MG63 (cell line): ENCODE data around the gene MEAK7. TPM values are rescaled to one million over a fixed set of nuclear protein-coding genes. Genes with fewer than 3 reads are reported as not detected.
A peak's percentile ranks its signal among the peaks of the same experiment; 100 is the strongest.

ENCODE experiments used
- DNase-seq: peaks from one replicate; pipeline ENCODE4 v3.0.0-alpha.2; 2020
- H3K27me3 ChIP-seq: fragments of 250-450 bp; sonication (Bioruptor Pico); 2 replicates; pipeline ENCODE4 v1.5.1; 2020; ENCODE audit warnings: mild to moderate bottlenecking, moderate library complexity
- H3K36me3 ChIP-seq: fragments of 250-450 bp; sonication (Bioruptor Pico); 2 replicates; pipeline ENCODE4 v1.5.1; 2020; ENCODE audit warnings: mild to moderate bottlenecking, moderate library complexity
- H3K4me3 ChIP-seq: fragments of 250-450 bp; sonication (Bioruptor Pico); 2 replicates; pipeline ENCODE4 v1.5.1; 2020; ENCODE audit warnings: mild to moderate bottlenecking, moderate library complexity
- H3K9me3 ChIP-seq: fragments of 250-450 bp; sonication (Bioruptor Pico); 2 replicates; pipeline ENCODE4 v1.5.1; 2020; ENCODE audit warnings: mild to moderate bottlenecking, moderate library complexity
- total RNA-seq: library from RNA; depleted of rRNA; stranded (reverse); fragments of >200 nt; shearing (Covaris generic); gene quantifications from 2 replicates; pipeline ENCODE4 v1.2.3, GENCODE V29; 2014; ENCODE audit warnings: low replicate concordance

Gene MEAK7
- total RNA-seq, 1 experiment from 2014 or later = 12.3 TPM

GRCh38 chr16:84484579-84485254, 19.7 kb downstream of the MEAK7 start:
- Histone ChIP-seq H3K27me3 (no peaks in the 10 kb centered on the region), H3K9me3 (no peaks in the 10 kb centered on the region), H3K4me3 (no peak overlapping the region), H3K36me3 (peaks cover 10% of the 10 kb centered on the region)
- no peak for DNase-seq

DNA sequence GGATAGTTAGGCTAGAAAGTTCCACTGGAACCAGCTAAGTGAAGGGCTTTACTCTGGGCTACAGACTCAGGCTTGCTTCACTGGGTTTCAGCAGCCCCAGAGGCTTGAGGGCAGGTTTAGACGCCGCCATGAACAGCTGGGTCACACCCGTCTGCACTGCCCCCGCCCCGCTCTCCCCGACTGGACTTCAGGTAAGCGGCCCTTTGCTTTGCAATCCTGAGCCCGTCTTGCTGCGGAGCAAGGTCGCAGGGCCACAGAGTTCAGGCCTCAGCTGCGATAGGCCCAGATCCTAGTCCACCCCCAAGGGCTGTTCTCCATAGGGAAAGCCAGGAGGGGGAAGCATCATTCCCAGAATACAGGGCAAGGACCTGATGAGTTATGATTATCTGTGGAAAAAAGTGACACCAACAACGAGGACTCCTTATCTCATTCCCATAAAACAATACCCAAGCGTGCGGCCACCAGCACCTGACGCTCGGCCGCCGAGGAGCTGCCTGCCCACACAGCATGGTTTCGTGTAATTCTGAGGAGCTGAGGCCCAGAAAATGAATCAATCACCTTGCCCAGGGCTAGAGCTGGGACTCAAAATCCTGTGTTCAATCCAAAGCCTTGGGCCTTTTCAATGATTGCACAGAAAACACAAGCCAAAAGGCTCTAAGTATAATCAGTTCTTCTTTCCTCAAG, 20.4 kb downstream of the MEAK7 start:
- H3K4me3 ChIP-seq = no peak overlapping the region
- no peaks in the 10 kb centered on the region for H3K9me3 ChIP-seq
- peaks cover 10% of the 10 kb centered on the region for H3K36me3 ChIP-seq
- no peaks in the 10 kb centered on the region for H3K27me3 ChIP-seq
- no peak for DNase-seq

DNA sequence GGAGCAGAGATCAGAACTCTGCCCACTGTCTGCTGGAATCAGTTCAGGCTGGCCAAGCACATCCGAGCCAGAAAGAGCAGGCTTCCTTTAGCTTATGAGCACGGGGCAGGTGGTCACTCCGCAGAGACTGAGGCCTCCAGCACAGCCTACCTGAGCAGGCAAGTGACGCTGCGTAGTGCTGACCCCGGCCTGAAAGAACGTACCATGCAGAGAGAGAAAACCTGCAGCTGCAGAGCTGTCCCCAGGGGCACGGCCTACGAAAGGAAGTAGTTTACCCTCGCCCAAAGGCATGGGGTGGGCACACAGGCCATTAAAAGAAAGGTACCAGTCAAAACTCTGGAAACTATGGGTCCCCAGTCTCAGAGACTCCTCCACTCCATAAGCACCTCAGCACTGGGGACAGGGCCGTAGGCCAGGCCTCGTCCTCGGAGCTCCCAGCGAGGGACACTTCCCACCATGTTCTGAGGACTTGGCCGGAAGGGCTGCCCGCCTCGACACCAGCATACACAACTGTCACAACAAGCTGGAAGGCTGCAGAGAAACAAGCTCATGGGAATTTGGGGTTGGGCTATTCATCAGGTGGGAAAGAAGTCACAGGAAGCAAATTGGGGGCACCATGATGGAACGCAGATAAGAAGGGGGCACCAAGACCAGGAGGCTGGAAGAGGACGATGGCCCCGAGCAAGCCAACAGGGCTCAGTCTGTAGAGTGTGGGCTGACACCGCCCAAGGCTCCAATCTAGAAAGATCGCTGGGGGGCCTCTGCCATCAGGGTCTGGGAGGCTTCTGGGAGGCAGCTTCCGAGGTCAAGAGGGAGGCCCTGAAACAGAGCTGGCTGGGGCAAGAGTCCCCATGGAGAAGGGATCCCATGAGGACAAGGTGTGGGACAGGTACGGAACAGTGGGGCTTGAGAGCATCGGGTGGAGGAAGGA, 21.2 kb downstream of the MEAK7 start:
- Histone ChIP-seq H3K36me3 (peaks cover 5% of the 10 kb centered on the region), H3K27me3 (no peaks in the 10 kb centered on the region), H3K4me3 (no peak overlapping the region), H3K9me3 (no peaks in the 10 kb centered on the region)
- no peak for DNase-seq

- Histone ChIP-seq H3K4me3 (no peak overlapping the region), H3K27me3 (no peaks in the 10 kb centered on the region), H3K36me3 (peaks cover 5% of the 10 kb centered on the region), H3K9me3 (no peaks in the 10 kb centered on the region)
- DNase-seq = no peak
Measured at GRCh38 chr16:84482001-84482891, 22.2 kb downstream of the MEAK7 start.

DNA sequence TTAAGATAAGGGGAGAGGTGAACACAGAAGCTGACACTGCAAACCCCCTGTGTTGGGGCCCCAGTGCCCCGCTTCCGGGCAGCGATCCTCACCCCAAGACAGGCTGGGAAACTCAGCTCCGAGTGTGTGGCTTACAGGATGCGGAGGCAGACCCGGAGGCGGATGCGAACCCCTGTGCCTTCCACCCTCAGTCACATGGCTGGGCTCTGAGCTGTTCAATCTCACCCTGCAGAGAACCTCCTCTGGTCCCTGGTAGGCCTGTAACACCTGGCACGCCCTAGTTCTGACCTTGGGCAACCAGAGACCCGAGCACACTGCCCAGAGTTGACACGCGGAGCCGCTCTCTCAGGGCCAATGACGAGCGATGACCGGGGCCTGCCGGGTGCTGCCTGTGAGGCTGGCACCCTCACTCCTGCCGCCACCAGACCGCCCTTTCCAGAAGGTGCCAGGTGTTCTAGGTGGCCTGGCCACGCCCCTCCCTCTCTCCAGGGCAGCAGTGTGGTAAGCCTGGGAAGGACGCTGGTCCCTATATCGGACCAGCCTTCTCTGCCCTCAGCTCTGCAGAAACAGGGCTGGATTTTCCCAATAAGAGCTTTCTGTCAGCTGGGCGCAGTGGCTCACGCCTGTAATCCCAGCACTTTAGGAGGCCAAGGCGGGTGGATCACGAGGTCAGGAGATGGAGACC, 23.3 kb downstream of the MEAK7 start:
- H3K9me3 ChIP-seq = no peaks in the 10 kb centered on the region
- peaks cover 5% of the 10 kb centered on the region for H3K36me3 ChIP-seq
- H3K27me3 ChIP-seq = no peaks in the 10 kb centered on the region
- H3K4me3 ChIP-seq = no peak overlapping the region
- DNase-seq = no peak

DNA sequence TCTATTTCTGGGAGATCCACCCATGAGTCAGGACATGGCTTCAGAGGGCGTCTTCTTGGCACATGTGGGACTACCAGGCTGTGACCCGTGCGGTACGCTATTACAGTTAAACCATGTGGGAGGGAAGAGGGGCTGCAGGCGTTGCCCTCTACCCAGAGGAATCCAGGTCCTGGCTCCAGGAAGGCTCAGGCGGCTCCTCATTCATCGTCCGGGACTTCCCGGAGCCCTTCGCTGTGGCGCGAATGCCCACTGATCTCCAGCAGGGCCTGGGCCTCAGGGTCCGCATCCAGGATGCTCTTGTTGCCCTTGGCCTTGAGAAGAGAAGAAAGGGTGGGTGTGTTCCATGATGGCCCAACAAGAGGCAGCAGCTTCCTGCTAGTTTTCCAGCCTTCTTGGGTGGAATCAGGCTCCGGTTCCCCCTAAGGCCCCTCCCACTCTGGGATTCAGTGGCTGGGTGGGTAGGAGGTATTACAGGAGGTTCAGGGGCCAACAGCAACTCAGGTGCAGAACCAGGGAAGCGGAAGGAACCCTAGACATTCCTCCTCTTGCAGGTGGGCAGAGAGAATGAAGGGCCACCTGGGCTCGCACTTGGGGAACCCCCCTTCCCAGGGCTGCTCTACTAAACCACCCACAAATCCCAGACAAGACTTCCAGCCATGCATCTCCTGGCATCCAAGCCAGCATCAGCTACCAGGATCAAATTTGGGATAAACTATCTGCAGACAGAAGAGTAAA, 24.6 kb downstream of the MEAK7 start:
- Histone ChIP-seq H3K36me3 (peaks cover 5% of the 10 kb centered on the region), H3K4me3 (no peak overlapping the region), H3K27me3 (no peaks in the 10 kb centered on the region), H3K9me3 (no peaks in the 10 kb centered on the region)
- DNase-seq = no peak

GRCh38 chr16:84478172-84478947, 26.1 kb downstream of the MEAK7 start:
- peak; percentile 17 for DNase-seq
- H3K4me3 ChIP-seq = no peak overlapping the region
- H3K36me3 ChIP-seq = peaks cover 5% of the 10 kb centered on the region
- H3K9me3 ChIP-seq = no peaks in the 10 kb centered on the region
- no peaks in the 10 kb centered on the region for H3K27me3 ChIP-seq

DNA sequence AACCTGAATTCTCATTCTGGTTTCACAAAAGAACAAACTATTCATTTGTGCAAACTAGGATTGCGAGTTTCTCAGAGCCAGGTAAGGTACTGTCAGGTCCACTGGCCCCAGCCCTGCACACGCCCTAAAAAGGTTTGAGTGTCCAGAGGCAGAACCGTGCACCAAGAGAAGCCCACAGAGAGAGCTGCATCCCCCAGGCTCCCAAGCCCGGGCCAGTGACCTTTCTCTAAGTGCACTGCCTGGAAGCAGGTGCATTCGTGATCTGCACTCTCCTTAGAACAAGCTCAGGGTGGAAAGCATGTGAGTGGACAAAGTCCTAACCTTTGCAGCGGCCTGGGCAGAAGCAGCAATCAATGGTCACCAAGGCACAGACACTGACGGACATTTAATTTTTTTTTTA, 26.8 kb downstream of the MEAK7 start:
- DNase-seq = no peak
- Histone ChIP-seq H3K4me3 (no peak overlapping the region), H3K9me3 (no peaks in the 10 kb centered on the region), H3K27me3 (no peaks in the 10 kb centered on the region), H3K36me3 (peaks cover 8% of the 10 kb centered on the region)

GRCh38 chr16:84476401-84476800, 28.1 kb downstream of the MEAK7 start:
- Histone ChIP-seq H3K27me3 (no peaks in the 10 kb centered on the region), H3K4me3 (no peak overlapping the region), H3K36me3 (peaks cover 8% of the 10 kb centered on the region), H3K9me3 (no peaks in the 10 kb centered on the region)
- DNase-seq = no peak

DNA sequence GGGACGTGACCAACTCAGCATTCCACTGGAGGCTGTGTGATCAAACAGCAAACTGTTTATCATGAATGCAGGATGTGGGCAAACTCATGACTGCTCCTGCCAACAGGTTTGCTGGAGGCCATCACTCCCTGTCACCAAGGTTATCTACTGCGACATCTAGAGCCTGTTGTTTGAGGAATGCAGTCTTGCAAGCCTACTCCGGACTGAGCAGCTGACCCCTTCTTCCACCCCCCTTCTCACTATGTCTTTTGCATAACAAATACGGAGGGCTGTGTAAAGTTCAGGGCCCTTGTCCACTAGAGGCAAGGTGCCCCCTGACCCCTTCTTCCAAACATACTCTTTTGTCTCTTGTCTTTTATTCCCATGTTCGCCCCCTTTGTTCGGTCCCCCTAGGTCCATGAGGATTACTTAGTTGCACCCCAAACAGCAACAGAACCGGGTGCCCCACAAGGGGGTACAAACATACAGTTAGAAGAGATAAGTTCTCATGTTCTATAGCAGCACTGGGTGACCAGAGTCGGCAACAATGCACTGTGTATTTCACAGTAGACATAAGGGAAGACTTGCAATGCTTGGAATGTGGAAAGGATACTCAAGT, 28.7 kb downstream of the MEAK7 start:
- no peaks in the 10 kb centered on the region for H3K9me3 ChIP-seq
- no peak overlapping the region for H3K4me3 ChIP-seq
- no peak for DNase-seq
- H3K27me3 ChIP-seq = no peaks in the 10 kb centered on the region
- peaks cover 8% of the 10 kb centered on the region for H3K36me3 ChIP-seq

DNA sequence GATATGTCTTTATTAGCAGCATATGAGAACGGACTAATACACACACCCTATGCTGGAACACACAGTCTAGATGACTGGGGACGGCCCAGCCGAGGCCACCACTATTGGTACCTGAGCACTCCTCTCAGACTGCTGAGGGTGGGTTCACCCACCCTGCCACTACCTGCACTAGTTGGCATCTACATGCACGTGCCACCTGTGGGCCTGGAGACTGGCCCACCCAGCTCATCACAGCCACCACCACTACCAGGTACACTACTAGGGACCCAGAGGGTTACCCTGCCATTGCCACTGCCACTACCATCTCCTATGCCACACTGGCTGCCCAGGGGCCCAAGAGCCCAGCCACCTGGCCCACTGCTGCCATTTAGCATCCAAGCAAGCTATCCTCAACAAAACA, 32.5 kb downstream of the MEAK7 start:
- H3K27me3 ChIP-seq = no peaks in the 10 kb centered on the region
- no peak for DNase-seq
- H3K4me3 ChIP-seq = no peak overlapping the region
- H3K36me3 ChIP-seq = peaks cover 16% of the 10 kb centered on the region
- no peaks in the 10 kb centered on the region for H3K9me3 ChIP-seq

- no peak overlapping the region for H3K4me3 ChIP-seq
- no peaks in the 10 kb centered on the region for H3K27me3 ChIP-seq
- peaks cover 19% of the 10 kb centered on the region for H3K36me3 ChIP-seq
- DNase-seq = no peak
- no peaks in the 10 kb centered on the region for H3K9me3 ChIP-seq
Measured at GRCh38 chr16:84471316-84471715, 33.1 kb downstream of the MEAK7 start.

GRCh38 chr16:84467709-84468108, 36.8 kb downstream of the MEAK7 start:
- no peaks in the 10 kb centered on the region for H3K9me3 ChIP-seq
- no peaks in the 10 kb centered on the region for H3K27me3 ChIP-seq
- peaks cover 18% of the 10 kb centered on the region for H3K36me3 ChIP-seq
- H3K4me3 ChIP-seq = no peak overlapping the region
- DNase-seq = no peak

- H3K27me3 ChIP-seq = no peaks in the 10 kb centered on the region
- peaks cover 18% of the 10 kb centered on the region for H3K36me3 ChIP-seq
- DNase-seq = no peak
- no peaks in the 10 kb centered on the region for H3K9me3 ChIP-seq
- H3K4me3 ChIP-seq = no peak overlapping the region
Measured at GRCh38 chr16:84467256-84467655, 37.2 kb downstream of the MEAK7 start.
